HG02763 (cell line): ENCODE measurements around the gene BFSP2.
"Not testable (repeated sequence)": the region's sequence is repeated elsewhere in the genome, so short reads cannot be mapped to it uniquely, and the experiment has no call there.

Experiments used
- ATAC-seq: cut with Tn5 transposase; IDR thresholded peaks from one replicate; pipeline ENCODE4 v1.9.1; 2021; ENCODE audit warnings: mild to moderate bottlenecking, moderate library complexity; ENCODE audit not compliant: unreplicated experiment

The BFSP2 gene

GRCh38 chr3:133452641-133453319 lies 52.9 kb downstream of the BFSP2 start:
- ATAC-seq, result no peak

- no peak for ATAC-seq
Measured at GRCh38 chr3:133453383-133453782, 53.5 kb downstream of the BFSP2 start.

GRCh38 chr3:133455281-133455680 lies 55.4 kb downstream of the BFSP2 start:
- no peak for ATAC-seq

DNA sequence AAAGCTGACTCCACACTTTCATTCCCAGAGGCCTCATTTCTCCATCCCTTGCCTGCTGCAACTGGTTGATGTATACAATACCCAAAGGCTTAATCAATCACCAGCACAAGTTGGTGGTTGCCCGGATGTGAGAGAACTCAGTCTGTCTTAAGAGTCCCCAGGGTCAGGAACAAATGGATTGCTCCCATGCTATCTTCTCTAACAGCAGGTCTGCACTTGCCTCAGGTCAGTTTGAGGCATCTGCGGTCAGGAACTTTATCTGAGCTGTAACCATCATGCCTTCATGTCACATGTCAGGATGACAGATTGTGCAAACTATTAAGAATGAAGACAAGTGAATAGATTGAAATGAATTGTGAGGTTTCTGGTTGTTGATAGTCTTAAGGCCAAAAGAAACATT lies 56.1 kb downstream of the BFSP2 start:
- ATAC-seq, result no peak

DNA sequence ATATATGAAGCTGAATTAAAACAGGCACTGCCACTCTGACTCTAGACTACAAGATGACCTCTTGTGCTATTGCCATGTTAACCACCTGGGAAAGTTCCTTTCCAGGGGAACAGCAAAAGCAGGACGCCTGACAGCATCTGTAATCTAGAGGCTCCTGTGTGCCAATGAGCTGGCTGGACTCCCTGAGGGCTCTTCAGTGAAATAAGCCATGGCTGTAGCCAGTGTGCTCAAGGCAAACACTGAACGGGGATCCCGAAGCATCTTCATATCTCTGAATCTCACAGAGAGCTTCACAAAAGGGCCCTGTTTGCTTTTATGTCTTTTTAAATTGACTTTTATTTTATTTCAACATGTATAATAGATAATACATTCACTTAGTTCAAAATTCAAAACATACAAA lies 57.2 kb downstream of the BFSP2 start:
- no peak for ATAC-seq

- no peak for ATAC-seq
Measured at GRCh38 chr3:133457465-133458067, 57.7 kb downstream of the BFSP2 start.

DNA sequence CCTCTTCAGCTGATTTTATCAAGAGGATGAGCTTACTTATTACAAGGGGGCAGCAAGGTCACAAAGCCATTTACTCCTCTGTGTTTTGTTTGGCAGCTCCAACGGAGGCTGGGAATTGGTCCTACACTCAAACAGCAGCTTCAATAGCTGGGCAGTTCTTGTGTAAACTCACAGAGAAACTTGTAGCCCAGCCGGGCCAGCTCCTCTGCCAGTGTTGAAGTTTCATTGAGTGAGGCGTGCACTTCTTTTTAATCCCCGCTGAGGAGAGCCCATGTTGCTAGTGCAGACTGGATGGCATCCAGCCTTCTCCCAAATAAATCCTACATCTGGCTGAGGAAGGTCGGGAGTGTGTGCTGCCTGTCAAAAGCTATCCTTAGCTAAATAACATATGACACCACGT lies 59.5 kb downstream of the BFSP2 start:
- no peak for ATAC-seq

- no peak for ATAC-seq
Measured at GRCh38 chr3:133460809-133461208, 61.0 kb downstream of the BFSP2 start.

DNA sequence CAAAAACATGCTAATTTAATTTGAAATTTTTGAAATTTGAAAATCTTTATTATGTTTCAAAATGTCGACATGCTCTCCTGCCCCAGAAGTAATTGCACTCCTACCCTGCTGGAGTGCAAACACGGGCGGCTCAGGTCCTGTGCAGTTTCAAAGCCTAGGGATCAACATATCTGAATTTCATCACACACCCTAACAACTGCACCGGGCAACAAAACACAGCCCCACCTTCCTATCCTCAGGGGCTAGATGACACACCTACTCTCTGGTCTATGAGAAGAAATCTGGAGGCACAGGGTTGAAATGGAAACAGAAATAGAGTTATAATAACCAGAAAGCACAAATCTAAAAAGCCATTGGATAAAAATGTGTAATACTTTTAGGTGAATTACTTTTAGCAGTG lies 61.4 kb downstream of the BFSP2 start:
- no peak for ATAC-seq

GRCh38 chr3:133463347-133463860 lies 63.5 kb downstream of the BFSP2 start:
- no peak for ATAC-seq

DNA sequence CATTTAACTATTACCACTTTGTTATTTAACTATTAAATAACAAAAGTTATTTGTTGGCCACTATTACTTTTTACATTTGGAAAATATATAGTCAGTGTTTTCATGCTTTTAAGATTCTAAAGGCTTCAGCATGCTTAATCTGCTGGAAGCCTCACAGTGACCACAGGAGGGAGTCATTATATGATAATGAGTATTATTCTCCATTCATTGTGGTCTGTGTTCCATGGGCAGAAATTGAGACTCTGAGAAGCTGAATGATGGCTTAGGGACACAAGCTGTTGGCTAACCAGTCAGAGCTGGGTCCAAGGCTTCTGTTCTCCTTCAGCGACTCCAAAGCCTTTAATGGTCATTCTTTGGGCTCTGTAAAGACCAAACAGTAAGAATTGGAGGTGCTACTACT lies 64.7 kb downstream of the BFSP2 start:
- ATAC-seq, result no peak

GRCh38 chr3:133466531-133467386 lies 66.9 kb downstream of the BFSP2 start:
- no peak for ATAC-seq

DNA sequence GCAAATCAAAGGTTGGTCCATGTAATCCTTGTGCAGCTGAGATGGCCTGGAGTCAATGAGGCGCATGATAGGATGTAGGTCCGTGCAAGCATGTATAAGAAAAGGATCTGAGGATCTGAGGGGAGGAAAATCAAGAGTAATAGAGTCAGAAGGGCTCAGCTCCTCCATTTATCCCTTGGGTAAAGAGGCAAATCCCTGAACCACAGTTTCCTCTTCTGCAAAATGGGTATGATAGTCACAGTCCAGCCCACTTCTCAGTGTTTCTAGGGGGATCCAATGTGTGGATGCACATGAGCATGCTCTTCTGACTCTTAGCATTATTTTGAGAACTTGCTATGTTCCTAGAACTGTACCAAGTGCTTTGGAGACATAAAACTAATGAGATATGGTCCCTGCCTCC lies 67.9 kb downstream of the BFSP2 start:
- ATAC-seq, result no peak

GRCh38 chr3:133468251-133468721 lies 68.4 kb downstream of the BFSP2 start:
- ATAC-seq, result no peak

GRCh38 chr3:133469140-133469731 lies 69.4 kb downstream of the BFSP2 start:
- ATAC-seq, result no peak

DNA sequence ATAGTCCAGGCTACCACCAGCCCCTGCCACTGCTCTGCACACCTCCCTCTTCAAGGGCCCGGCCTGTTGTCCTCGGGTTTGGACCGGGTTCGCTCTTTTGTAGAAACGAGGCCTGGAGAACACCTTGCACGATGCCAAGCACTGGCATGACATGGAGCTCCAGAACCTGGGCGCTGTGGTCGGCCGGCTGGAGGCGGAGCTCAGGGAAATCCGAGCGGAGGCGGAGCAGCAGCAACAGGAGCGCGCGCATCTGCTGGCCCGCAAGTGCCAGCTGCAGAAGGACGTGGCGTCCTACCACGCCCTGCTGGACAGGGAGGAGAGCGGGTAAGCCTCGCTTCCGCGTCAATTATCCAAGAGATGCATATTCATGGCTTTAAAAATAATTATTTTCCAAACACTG lies 72.4 kb downstream of the BFSP2 start:
- no peak for ATAC-seq

DNA sequence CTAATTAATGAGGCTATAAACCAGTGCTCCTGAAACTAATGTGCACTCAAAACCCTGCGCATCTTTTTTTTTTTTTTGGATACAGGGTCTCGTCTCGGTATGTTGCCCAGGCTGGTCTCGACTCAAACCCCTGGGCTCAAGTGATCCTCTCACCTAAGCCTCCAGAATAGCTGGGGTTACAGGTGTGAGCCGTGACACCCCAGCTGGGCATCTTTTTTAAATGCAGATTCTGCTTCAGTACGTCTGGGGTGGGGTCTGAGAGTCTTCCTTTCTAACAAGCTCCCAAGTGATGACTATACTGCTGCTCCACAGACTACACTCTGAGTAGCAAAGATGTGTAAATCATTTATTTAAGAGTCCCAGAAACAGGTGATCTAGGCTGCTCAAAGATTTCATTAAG lies 73.0 kb downstream of the BFSP2 start:
- no peak for ATAC-seq

- ATAC-seq, result not testable (repeated sequence)
Measured at GRCh38 chr3:133473472-133474191, 73.8 kb downstream of the BFSP2 start.

DNA sequence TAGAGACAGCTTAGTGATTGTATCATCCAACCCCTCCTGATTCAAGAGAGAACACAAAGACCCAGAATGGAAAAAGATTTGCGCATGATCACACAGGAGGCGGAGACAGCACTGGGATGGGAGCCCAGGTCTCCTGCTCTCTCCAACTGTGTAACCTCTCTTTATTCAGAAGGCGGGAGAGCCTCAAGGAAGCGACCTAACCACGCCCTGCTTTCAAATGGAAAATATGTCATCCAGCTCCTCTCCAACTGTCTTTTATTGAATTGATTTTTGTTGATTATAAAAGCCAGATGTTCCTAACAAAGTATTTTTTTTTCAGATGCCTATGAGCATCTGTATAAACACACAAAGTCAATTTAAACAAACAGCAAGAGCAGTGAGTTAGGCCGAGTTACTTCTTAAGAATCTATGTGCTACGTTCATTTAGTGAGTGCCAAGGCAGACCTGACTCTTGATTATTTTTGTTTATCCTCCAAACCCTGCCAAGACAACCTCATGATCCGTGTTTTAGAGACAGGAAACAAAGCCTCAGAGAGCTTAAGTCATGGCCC lies 74.5 kb downstream of the BFSP2 start:
- ATAC-seq, result no peak

- no peak for ATAC-seq
Measured at GRCh38 chr3:133474817-133475216, 75.0 kb downstream of the BFSP2 start.
